Mononuclear cell (primary cell): Measurements from ENCODE around the gene ASS1. TPM values are rescaled to one million over a fixed set of nuclear protein-coding genes. Genes with fewer than 3 reads are reported as not detected.

Source experiments
- H3K27me3 ChIP-seq: 2 replicates; pipeline ENCODE4 v1.6.0; 2011; ENCODE audit warnings: low read length, control low read depth; ENCODE audit not compliant: insufficient read depth
- H3K4me1 ChIP-seq: 2 replicates; pipeline ENCODE4 v1.5.1; 2011; ENCODE audit warnings: mild to moderate bottlenecking, low read length, control low read depth; ENCODE audit not compliant: insufficient read depth
- H3K4me3 ChIP-seq: 2 replicates; pipeline ENCODE4 v1.5.1; 2011; ENCODE audit warnings: mild to moderate bottlenecking, low read length, moderate library complexity
- H3K9me3 ChIP-seq: 2 replicates; pipeline ENCODE4 v1.5.1; 2011; ENCODE audit warnings: low read depth, mild to moderate bottlenecking, control low read depth, low read length
- total RNA-seq: library from RNA; depleted of rRNA; stranded (reverse); fragments of >200 nt; gene quantifications from one replicate; pipeline ENCODE4 v1.2.3, GENCODE V29; 2012

Gene ASS1
- total RNA-seq, 1 donor, result 0.10 TPM

- Histone ChIP-seq H3K27me3 (no peaks in the 10 kb centered on the region), H3K9me3 (no peaks in the 10 kb centered on the region), H3K4me3 (no peak overlapping the region), H3K4me1 (no peaks in the 10 kb centered on the region)
These were observed 7.0 kb downstream of the ASS1 start for GRCh38 chr9:130451509-130452388.

DNA sequence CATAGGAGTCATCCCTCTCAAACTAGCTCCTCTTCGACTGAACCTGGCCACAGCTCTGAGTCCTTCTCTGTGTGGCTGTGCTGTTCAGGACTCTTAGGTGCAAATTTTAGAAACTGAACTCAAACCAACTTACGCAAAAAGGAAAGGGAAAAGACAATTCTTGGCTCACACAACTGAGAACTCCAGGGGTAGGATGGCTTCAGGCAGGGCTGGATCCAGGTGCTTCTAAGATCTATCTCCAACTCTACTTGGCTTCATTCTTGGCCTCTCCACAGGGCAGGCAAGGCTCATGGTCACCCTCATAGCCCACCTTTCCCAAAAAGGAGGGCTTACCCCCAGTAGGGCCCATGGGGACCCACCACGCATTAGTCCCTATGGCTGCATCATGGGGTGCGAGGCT, 8.1 kb downstream of the ASS1 start:
- Histone ChIP-seq H3K4me3 (no peak overlapping the region), H3K9me3 (no peaks in the 10 kb centered on the region), H3K27me3 (no peaks in the 10 kb centered on the region), H3K4me1 (no peaks in the 10 kb centered on the region)

GRCh38 chr9:130453487-130453886, 8.7 kb downstream of the ASS1 start:
- no peaks in the 10 kb centered on the region for H3K9me3 ChIP-seq
- no peak overlapping the region for H3K4me3 ChIP-seq
- H3K4me1 ChIP-seq, result no peaks in the 10 kb centered on the region
- no peaks in the 10 kb centered on the region for H3K27me3 ChIP-seq

DNA sequence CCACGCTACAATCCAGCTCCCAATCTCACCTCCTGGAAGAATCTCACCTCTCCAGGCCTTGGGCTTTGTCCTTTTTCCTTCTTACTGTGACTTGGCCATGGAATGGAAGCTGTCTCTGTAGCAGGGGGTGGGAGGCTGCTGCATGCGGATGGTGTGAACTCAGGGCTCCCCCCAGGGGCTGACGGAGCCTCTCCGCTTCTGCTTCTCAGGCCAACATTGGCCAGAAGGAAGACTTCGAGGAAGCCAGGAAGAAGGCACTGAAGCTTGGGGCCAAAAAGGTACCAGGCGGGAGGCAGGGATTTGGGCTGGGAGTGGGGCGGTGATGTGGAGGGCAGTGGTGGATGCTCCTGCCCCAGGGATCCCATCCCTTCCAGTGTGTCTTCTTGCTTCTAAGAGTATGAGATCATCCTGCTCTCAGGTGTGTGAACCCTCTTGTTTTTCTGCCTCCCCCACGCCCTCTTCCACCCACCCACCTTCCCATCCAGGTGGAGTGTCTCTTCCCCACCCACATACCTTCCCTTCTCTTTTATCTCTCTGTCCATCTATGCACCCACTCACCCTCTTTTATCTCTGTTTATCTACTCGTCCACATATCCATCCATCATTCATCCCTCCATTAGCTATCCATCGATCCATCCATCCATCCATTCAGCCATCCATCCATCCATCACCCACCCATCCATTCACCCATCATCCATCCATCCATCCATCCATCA, 9.5 kb downstream of the ASS1 start:
- no peaks in the 10 kb centered on the region for H3K4me1 ChIP-seq
- H3K27me3 ChIP-seq, result no peaks in the 10 kb centered on the region

DNA sequence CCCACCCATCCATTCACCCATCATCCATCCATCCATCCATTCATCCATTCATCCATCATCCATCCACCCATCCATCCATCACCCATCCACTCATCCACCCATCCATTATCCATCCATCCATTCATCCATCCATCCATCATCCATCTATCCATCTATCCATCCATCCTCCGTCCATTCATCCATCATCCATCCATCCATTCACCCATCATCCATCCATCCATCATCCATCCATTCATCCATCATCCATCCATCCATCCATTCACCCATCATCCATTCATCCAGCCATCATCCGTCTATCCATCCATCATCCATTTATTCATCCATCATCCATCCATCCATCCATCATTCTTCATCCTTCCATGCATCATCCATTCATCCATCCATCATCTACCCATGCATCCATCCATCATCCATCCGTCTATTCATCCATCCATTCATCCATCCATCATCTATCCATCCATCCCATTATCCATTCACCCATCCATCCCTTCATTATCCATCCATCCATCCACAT, 10.1 kb downstream of the ASS1 start:
- Histone ChIP-seq H3K27me3 (no peaks in the 10 kb centered on the region), H3K4me1 (no peaks in the 10 kb centered on the region), H3K4me3 (no peak overlapping the region), H3K9me3 (no peaks in the 10 kb centered on the region)

More for the DNA sequence above, 9.5 kb downstream of the ASS1 start:
- Histone ChIP-seq H3K9me3 (no peaks in the 10 kb centered on the region), H3K4me3 (no peak overlapping the region)

GRCh38 chr9:130458027-130458803, 13.5 kb downstream of the ASS1 start:
- Histone ChIP-seq H3K4me1 (no peaks in the 10 kb centered on the region), H3K9me3 (no peaks in the 10 kb centered on the region), H3K4me3 (no peak overlapping the region), H3K27me3 (no peaks in the 10 kb centered on the region)

DNA sequence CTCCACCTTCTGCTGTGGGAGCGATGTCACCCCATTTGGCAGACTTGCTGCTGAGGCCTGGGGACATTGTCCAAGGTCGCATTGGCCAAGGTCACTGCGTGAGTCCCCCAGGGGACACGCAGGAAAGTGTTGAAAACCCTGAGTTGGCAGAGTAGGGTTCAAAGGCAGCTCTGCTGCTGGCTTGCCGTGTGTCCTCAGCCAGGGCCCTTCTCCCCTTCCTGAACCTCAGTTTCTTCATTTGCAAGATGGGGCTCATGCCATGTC, 14.0 kb downstream of the ASS1 start:
- Histone ChIP-seq H3K27me3 (no peaks in the 10 kb centered on the region), H3K4me3 (no peak overlapping the region), H3K4me1 (no peaks in the 10 kb centered on the region), H3K9me3 (no peaks in the 10 kb centered on the region)

- H3K4me3 ChIP-seq, result no peak overlapping the region
- no peaks in the 10 kb centered on the region for H3K4me1 ChIP-seq
- H3K27me3 ChIP-seq, result no peaks in the 10 kb centered on the region
- no peaks in the 10 kb centered on the region for H3K9me3 ChIP-seq
These were observed 14.4 kb downstream of the ASS1 start for GRCh38 chr9:130459151-130459550.

GRCh38 chr9:130459941-130460669, 15.3 kb downstream of the ASS1 start:
- Histone ChIP-seq H3K4me3 (no peak overlapping the region), H3K4me1 (no peaks in the 10 kb centered on the region), H3K27me3 (no peaks in the 10 kb centered on the region), H3K9me3 (no peaks in the 10 kb centered on the region)

- no peak overlapping the region for H3K4me3 ChIP-seq
- no peaks in the 10 kb centered on the region for H3K4me1 ChIP-seq
- no peaks in the 10 kb centered on the region for H3K9me3 ChIP-seq
- H3K27me3 ChIP-seq, result no peaks in the 10 kb centered on the region
These were observed 16.5 kb downstream of the ASS1 start for GRCh38 chr9:130461218-130461630.

GRCh38 chr9:130461731-130462130, 17.0 kb downstream of the ASS1 start:
- Histone ChIP-seq H3K27me3 (no peaks in the 10 kb centered on the region), H3K9me3 (no peaks in the 10 kb centered on the region)

GRCh38 chr9:130462685-130463540, 18.2 kb downstream of the ASS1 start:
- no peaks in the 10 kb centered on the region for H3K4me1 ChIP-seq
- peaks cover 7% of the 10 kb centered on the region for H3K27me3 ChIP-seq
- no peak overlapping the region for H3K4me3 ChIP-seq
- H3K9me3 ChIP-seq, result no peaks in the 10 kb centered on the region

More at GRCh38 chr9:130461731-130462130, 17.0 kb downstream of the ASS1 start:
- Histone ChIP-seq H3K4me3 (no peak overlapping the region), H3K4me1 (no peaks in the 10 kb centered on the region)

GRCh38 chr9:130463763-130464745, 19.3 kb downstream of the ASS1 start:
- Histone ChIP-seq H3K9me3 (no peaks in the 10 kb centered on the region), H3K27me3 (peaks cover 7% of the 10 kb centered on the region), H3K4me1 (no peaks in the 10 kb centered on the region), H3K4me3 (no peak overlapping the region)
